HG02840 (cell line): ENCODE measurements around the gene VEGFC.

Source experiments
- ATAC-seq: cut with Tn5 transposase; IDR thresholded peaks from one replicate; pipeline ENCODE4 v1.9.1; 2021; ENCODE audit warnings: mild to moderate bottlenecking, moderate library complexity, moderate number of reproducible peaks; ENCODE audit not compliant: unreplicated experiment, low FRiP score

VEGFC gene, protein sequence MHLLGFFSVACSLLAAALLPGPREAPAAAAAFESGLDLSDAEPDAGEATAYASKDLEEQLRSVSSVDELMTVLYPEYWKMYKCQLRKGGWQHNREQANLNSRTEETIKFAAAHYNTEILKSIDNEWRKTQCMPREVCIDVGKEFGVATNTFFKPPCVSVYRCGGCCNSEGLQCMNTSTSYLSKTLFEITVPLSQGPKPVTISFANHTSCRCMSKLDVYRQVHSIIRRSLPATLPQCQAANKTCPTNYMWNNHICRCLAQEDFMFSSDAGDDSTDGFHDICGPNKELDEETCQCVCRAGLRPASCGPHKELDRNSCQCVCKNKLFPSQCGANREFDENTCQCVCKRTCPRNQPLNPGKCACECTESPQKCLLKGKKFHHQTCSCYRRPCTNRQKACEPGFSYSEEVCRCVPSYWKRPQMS

DNA sequence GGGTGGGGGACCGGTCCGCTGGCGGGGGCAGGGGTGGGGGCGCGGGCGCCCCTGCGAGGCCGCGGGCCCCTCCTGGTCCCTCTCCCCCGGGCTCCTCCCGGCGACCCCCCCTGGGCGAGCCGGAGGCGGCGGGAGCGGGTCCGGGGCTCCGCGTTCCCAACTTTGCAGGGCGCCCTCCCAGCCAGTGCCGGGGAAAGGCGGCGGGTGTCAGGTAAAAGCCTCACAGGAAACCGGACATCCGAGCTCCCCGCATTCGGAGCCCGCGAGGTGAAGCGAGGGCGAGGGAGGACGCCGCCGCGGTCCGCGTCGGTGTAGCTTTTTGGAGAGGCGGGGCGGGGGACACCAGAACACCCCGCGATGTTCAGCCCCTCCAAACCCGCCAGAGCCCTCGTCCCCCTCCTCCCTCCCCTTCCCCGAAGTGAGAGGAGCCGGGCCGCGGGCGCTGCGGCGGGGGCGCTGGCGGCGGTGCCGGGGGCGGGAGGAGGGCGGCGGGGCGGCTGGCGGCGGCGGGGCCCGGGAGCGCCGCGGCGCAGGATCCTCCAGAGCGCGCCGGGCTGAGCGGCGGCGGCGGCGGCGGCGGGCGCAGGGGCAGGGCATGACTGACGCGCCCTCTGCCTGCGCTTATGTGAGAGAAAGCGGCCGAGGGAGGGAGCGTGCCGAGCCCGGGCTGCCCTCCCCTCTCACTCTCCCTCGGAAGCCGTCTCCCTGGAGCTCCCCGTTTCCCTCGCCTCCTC lies at the start of gene VEGFC:
Gene VEGFC (minus strand): TSS at position 597 of the 734 bp plus-strand sequence. CDS start 611 bp downstream, outside the sequence.
- ATAC-seq: peak; percentile 64

DNA sequence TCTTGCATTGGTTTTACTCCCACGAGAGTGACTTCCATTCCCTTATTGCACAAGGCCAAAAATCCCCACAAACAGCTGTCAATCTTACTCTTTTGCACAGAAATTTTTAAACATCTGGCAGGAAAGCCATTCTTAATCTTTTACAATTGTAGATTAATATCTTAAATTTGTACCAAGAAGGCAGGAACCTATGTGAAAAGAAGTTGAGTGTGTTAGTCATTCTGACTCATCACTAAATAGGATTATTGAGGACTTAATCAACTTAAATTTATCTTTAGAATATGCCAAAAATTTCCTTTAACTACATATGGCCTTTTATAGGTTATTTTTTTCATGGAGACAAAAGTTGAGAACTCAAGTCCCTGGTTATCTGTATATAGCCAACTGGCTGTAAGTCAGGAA lies 49.0 kb upstream of the VEGFC start:
- no peak for ATAC-seq

DNA sequence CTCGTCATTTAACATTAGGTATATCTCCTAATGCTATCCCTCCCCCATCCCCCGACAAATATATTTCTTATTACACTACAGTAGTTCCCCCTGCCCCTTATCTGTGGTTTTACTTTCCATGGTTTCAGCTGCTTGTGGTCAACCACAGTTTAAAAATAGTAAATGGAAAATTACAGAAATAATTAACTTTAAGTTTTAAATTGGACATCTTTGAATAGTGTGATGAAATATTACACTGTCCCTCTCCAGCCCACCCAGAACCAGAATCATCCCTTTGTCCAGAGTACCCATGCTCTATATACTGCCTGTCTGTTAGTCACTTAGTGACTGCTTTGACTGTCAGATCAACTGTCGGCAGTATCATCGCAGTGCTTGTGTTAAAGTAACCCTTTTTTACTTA lies 47.4 kb upstream of the VEGFC start:
- no peak for ATAC-seq

DNA sequence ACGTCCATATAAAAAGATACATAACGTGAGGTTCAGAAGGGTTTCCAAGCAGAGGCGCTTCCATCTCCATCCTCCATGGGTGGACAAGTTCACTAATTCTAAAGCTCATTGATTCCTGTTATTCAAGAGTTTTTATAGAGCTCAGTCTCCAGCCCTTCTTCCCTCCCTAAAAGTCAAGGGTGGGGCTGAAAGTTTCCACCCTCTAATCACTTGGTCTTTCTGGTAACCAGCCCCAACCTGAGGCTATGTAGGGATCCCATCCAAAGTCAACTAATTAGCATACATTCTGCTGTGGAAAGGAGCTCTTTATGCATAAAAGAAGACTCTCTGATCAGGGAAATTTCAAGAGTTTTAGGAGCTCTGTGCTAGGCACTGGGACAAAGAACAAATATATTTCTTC lies 46.9 kb upstream of the VEGFC start:
- no peak for ATAC-seq

DNA sequence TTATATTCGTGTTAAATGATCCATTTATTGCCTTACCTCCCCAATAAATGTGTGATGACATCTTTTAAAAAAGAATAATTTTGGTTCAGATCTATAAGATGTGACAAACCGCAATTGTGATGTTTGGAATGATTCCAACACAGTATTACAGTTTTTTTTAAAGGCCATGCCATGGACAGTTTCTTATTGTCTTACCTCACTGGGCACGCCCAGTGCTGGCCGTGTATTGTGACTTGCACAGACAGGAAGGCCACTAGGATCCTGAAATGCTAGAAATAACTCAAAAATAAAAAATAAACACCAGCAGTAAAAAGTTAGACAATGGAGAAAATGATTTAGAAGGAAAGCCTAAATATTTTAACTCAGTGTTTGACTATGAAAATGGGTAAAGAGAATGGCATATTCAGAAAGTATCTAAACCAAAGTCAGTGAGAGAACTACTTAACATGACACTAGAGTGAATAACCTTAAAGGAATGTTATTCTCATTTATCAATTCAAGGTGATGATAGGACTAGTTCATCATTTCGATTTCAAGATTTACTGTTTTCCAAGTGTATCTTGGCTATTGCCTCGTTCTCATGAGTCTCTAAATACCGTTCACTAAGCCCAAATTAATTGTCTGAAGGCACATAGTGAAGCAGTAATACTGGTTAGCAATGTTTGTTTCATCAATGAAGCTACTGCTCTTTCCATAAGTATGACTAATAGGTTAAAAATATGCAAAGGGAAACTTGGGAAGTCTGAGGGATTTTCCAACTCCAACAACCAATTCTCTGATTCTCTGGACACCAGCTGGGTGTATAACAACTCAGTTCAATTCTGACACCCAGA lies 46.1 kb upstream of the VEGFC start:
- no peak for ATAC-seq

DNA sequence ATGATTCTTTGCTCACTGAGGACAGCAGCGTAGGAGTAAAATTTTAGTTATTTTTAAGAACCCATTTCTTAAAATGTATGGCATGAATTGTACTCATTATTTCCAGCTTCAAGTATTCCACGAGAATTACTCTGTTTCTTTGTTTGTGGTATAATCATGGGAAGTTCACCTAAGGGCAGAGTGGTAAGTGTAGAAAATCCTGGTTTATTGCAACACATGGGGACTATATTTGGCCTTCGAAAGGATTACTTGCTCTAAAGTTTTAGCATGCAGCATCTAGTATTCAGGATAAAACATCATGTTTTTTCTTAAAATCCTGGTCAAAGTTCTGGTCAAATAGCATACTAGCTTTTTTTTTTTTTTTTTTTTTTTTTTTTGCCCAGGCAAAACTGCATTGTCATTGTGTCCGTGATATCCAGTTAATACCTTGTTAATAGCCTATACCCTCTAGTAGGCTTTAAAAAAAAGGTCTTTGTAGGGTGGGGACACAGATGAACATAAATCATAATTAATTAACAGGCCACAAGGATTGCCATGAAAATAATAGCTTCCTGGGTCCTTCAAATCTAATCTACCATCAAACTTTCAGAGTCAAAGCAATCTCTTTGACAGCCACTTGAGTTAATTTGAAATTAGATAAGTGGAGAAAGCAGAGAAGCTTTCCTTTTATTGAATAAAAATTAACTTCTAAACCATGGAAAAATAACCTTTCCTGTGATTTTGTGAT lies 44.6 kb upstream of the VEGFC start:
- no peak for ATAC-seq

DNA sequence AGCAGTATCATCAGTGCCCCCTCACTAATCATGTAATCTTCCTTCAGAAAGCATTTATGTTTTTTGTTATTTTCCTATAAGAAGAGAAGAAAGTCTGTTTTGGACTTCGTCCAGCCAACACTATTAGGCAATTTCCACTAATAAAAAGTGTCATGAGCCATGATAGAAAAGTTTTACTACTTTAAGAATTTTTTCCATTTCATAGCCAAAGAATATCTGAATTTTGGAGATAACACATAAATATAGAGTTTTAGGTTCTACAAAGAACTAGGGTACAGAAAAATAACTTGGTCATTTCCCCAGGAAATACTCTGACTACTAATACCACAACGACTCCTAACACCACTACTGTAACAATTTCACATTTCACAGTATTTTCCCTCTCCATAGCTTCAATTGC lies 41.8 kb upstream of the VEGFC start:
- ATAC-seq: no peak

DNA sequence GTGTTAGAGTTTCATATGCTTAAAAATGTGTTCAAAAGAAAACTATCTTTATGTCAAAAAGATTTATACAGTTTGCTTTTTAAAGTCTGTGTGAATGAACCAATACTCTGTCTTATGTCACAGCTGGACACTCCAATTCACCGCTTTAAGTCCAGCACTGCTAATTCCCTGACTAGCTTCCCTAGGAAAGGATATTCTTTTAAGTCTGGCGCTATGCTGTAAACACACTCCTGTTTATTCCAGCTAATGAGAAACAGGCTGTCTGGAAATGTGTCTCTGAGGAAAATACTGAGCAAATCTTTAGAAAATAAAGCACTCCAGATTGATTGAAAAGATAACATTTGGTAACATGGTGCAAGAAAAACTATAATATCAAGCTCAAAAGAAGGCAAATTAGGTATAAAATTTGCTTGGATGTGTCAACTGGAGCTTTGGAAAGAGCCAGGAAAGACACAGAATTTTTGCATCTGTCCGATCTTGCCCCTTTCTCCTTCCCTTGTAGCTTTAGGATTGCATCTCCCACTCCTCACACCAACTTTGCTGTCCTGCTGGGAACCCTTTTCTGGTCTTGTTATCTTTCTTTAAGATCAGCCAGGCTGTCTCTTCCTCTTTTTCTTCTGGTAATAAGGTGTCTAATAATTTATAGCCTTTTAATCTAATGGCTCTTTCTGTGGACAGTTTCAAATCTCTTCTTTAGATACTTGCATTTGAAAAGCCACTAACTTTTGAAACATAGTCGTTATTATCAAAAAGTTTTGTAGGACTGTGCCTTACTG lies 40.9 kb upstream of the VEGFC start:
- ATAC-seq: no peak

DNA sequence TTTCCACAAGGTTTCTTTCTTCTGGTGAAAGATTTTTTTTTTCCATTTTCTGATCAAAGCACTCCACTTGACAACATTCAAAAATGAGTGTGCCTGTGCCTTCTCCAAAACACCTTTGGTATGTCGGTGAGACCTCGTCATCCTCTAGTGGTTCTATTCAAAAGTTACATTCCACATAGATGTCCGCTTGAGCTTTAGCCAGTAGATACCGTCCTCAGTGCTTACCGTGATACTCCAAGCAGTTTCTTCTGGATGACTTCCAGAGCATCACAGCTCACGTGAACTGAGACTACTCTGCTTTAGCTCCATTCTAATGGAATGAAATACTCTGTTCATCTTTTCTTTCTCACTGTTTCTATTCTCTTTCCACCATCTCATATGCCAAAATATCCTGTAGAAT lies 38.2 kb upstream of the VEGFC start:
- ATAC-seq: no peak

DNA sequence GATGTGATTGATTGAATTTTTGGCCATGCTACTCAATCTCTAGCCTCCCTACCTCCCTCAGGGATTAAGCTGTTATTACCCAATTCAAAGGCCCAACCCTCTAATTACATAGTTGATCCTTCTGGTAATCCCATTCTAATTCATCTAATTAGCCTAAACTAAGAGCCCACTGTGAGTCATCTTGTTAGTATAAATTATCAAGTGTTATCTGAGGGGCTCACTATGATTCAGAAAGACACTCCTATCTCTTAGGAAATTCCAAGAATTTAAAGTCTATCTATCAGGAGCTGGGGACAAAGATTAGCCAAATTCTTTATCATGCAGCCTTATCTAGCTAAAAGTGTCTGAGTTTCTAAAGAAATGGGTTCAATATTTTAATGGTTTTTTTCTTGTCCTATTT lies 32.9 kb upstream of the VEGFC start:
- ATAC-seq: no peak

DNA sequence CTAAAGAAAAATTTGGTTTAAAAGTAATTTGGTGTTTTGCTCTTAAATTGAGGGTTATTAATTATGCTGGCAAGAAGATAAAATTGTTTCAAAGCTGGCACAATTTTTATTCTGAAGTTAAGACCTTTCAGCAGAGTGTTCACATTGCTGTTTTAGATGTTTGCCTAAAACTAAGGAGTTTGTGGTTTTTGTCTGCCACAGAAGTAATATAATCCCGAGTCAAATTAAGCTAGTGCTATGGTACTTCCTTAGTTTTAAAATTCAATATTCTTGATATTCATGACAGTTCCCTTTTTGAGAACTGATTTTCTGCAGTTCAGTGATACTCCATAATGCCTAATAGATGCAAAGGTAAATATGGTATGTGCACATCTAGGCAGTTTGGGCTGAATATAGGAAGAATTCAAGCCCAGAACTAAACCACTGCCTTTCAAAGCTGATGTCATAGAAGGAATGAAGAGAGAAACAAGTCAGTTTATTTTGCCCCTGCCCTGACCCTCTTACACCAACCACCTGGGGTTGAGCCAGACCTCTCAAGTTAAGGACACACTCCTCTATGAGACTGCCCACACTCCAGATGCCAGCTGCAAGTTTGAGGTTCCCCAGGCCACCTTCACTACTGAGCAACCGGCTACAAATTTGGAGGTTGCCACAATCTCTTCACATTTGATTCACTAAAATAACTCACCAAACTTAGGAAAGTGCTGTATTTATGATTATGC lies 32.1 kb upstream of the VEGFC start:
- no peak for ATAC-seq

DNA sequence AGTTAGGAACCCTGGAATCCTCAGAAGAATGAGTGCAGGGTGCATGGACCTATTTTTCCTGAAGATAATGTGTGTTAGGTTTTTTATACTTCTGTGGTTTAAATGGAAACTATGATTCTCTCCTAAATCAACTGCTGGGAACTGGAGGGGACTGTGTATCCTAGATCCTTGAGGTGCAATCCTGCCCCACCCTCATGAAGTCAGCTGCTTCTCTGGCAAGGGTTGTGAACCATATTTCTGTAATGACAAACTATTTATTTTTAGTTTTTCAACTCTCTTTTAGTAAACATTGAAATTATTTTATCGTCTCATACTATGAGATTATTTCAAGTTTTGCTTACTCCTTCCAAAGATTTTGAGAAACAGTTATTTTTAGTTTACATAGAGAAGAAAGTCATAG lies 25.8 kb upstream of the VEGFC start:
- no peak for ATAC-seq

DNA sequence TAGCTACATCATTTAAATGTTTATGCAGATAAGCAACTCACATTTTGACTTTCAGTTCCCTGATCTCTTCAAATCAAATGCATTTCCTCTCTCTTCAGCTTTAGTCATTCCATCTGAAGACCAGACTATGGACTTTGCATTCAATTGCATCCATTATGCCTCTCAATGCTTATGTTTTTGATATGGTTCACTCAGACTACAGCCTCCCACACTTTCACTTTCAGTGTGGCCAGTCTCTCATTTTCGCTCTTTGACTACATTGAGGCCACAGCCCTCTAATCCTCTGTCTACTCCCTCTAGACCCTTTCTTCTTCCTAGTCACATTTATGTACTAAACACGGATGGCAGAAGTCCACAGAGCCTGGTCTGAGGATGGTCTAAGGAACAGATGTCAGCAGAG lies 24.5 kb upstream of the VEGFC start:
- no peak for ATAC-seq

DNA sequence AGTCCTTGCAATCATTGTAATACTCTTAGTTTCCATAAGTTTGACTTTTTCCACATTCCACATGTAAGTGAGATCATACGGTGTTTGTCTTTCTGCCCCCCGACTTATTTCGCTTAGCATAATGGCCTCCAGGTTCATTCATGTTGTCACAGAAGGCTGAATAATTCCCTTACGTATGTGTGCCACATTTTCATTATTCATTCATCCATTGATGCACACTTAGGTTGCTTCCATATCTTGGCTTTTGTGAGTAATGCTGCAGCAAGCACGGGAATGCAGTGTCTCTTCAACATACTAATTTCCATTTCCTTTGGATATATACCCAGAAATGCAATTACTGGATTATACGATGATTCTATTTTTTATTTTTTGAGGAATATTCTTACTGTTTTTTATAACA lies 22.0 kb upstream of the VEGFC start:
- no peak for ATAC-seq

DNA sequence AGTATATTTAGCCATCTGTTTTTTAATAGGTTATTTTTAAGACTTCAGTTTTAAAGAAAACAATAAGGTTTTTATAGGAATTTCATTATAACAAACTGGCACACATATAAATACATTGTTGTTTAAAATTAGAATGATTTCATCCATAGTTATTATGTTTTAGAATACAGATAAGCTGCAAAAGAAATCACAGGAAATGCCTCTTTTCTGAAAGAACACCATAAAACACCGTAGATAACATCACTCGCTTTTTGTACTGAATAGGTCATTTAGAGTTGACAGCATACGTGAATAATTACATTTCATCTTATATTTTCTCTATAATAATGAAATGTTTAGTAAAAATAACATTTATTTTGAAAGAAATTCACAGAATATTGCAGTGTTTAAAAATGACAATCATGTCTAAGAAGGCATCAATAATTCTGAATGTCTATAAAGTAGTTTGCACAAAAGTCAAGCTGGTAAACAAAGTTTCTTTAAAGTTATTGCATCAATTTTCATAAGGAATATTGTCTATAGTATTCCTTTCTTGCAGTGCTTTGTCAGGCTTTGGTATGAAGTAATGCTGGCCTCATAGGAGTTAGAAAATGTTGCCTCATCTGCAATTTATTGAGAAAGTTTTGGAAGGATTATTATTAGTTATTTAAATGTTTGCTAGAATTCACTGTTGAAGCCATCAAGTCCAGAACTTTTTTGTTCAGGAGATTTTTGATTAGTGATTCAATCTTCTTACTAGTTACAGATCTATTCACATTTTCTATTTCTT lies 17.9 kb upstream of the VEGFC start:
- ATAC-seq: no peak

DNA sequence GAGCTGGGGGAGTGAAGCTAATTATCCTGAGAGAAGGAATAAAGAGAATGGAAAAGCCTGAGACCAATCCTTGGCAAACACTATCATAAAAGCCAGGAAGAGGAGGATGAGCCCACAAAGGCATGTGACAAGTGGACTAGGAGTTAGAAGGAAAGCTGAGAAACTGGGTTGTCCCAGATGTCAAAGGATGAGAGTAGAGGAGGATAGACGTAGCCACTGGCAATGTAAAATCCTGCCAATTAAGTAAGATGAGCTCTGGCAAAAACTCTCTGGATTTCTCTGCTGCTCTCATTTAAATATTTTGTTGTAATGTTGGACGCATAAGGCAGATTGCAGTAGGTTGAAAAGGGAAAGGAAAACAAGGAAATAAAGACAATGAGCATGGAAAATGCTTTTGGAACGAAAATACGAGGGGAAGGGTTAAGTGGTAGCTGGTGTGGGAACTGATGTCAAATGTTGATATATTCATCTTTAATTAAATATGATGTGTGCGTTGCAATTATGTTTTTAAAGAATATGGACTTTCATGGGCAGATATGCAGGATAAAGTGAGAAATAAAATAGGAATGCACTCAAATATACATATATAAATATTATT lies 14.2 kb upstream of the VEGFC start:
- ATAC-seq: no peak

DNA sequence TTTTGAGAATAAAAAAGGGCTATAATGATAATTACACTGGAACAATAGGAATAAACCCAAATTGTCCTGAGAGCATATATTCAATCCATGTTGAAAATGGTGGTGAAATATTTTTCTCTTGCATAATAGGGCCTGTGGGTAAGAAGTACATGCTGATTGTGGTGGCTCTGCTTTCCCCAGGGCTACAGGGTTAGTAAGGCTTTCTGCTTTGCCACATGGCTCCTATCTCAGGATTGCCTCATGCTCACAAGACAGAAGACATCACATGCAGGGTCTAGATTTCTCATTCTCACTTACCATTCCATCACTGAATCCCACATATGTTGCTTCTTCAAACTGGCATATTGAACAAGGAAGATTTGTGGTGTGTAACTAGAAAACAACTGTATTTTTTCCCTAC lies 12.4 kb upstream of the VEGFC start:
- no peak for ATAC-seq
